Measurements from ENCODE around the gene DNAJC11.
A peak's percentile ranks its signal among the peaks of the same experiment; 100 is the strongest.
"Not testable (repeated sequence)": the region's sequence is repeated elsewhere in the genome, so short reads cannot be mapped to it uniquely, and the experiment has no call there.

DNAJC11 gene

GRCh38 chr1:6701437-6702153, at the start of gene DNAJC11:
TSS of gene DNAJC11 (minus strand) at chr1:6701816. CDS start at chr1:6701800, 16 bp downstream.
- peak; percentile 78 to 85 (median 85) for DNase-seq (ENCODE audit: low read depth in 3 of 3)

- DNase-seq (ENCODE audit: low read depth in 3 of 3) = no peak
These were observed 48.9 kb upstream of the DNAJC11 start for GRCh38 chr1:6750490-6750889.

- no peak for DNase-seq (ENCODE audit: low read depth in 3 of 3)
These were observed 46.1 kb upstream of the DNAJC11 start for GRCh38 chr1:6747674-6748073.

- peak in 2 of 3 experiments; percentile 4 to 34 for DNase-seq (ENCODE audit: low read depth in 3 of 3)
These were observed 43.5 kb upstream of the DNAJC11 start for GRCh38 chr1:6745073-6745472.

GRCh38 chr1:6743189-6744101, 41.8 kb upstream of the DNAJC11 start:
- peak in 1 of 3 experiments; percentile 3 for DNase-seq (ENCODE audit: low read depth in 3 of 3)

- DNase-seq (ENCODE audit: low read depth in 3 of 3) = not testable (repeated sequence)
These were observed 41.1 kb upstream of the DNAJC11 start for GRCh38 chr1:6742676-6743188.

GRCh38 chr1:6738987-6739676, 37.5 kb upstream of the DNAJC11 start:
- no peak for DNase-seq (ENCODE audit: low read depth in 3 of 3)

- DNase-seq (ENCODE audit: low read depth in 3 of 3) = no peak
These were observed 31.3 kb upstream of the DNAJC11 start for GRCh38 chr1:6732942-6733341.

GRCh38 chr1:6731905-6732304, 30.3 kb upstream of the DNAJC11 start:
- DNase-seq (ENCODE audit: low read depth in 3 of 3) = no peak

- no peak for DNase-seq (ENCODE audit: low read depth in 3 of 3)
These were observed 29.3 kb upstream of the DNAJC11 start for GRCh38 chr1:6730880-6731279.

- DNase-seq (ENCODE audit: low read depth in 3 of 3) = no peak
These were observed 28.9 kb upstream of the DNAJC11 start for GRCh38 chr1:6730473-6730872.

- DNase-seq (ENCODE audit: low read depth in 3 of 3) = peak; percentile 27 to 52 (median 39)
These were observed 25.9 kb upstream of the DNAJC11 start for GRCh38 chr1:6727535-6727934.

- no peak for DNase-seq (ENCODE audit: low read depth in 3 of 3)
These were observed 24.6 kb upstream of the DNAJC11 start for GRCh38 chr1:6726253-6726652.

GRCh38 chr1:6724517-6725141, 23.0 kb upstream of the DNAJC11 start:
- DNase-seq (ENCODE audit: low read depth in 3 of 3) = no peak

- DNase-seq (ENCODE audit: low read depth in 3 of 3) = no peak
These were observed 22.2 kb upstream of the DNAJC11 start for GRCh38 chr1:6723621-6724428.

- no peak for DNase-seq (ENCODE audit: low read depth in 3 of 3)
These were observed 9.6 kb upstream of the DNAJC11 start for GRCh38 chr1:6711174-6711573.

GRCh38 chr1:6704746-6705145, 3.1 kb upstream of the DNAJC11 start:
- no peak for DNase-seq (ENCODE audit: low read depth in 3 of 3)

GRCh38 chr1:6703016-6703415, 1.4 kb upstream of the DNAJC11 start:
- DNase-seq (ENCODE audit: low read depth in 3 of 3) = no peak

- DNase-seq (ENCODE audit: low read depth in 3 of 3) = no peak
These were observed 671 bp downstream of the DNAJC11 start for GRCh38 chr1:6700853-6701436.

- DNase-seq (ENCODE audit: low read depth in 3 of 3) = not testable (repeated sequence)
These were observed 1.7 kb downstream of the DNAJC11 start for GRCh38 chr1:6699915-6700314.

Data from stimulated activated CD4-positive, alpha-beta T cell treated with anti-CD3 and anti-CD28 coated beads, TNF-alpha, amount 100 ng/mL, for 24 hours (primary cell).